ENCODE data around the gene PRR23E.

Gene PRR23E, protein sequence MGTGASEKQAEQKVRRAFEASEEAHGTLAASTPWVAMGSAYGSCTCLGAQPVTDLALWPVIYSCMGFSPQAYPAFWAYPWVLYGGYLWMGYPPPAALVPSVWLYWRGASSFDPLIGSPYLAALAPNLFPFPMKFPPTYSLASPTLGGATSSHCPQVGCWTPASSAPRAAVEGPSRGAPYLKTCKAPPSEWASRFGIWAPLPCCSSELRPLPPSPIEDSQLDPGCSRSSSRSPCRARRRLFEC

GRCh38 chr3:127192576-127193232 is at the start of gene PRR23E:
Gene PRR23E (plus strand): TSS chr3:127193131. CDS start chr3:127196686, 3,555 bp downstream.
- DNase-seq (ENCODE audit: low read depth in 2 of 2) = no peak

- DNase-seq (ENCODE audit: low read depth in 2 of 2) = no peak
Observed at GRCh38 chr3:127143172-127143571, 49.8 kb upstream of the PRR23E start.

- no peak for DNase-seq (ENCODE audit: low read depth in 2 of 2)
Observed at GRCh38 chr3:127144631-127145030, 48.3 kb upstream of the PRR23E start.

DNA sequence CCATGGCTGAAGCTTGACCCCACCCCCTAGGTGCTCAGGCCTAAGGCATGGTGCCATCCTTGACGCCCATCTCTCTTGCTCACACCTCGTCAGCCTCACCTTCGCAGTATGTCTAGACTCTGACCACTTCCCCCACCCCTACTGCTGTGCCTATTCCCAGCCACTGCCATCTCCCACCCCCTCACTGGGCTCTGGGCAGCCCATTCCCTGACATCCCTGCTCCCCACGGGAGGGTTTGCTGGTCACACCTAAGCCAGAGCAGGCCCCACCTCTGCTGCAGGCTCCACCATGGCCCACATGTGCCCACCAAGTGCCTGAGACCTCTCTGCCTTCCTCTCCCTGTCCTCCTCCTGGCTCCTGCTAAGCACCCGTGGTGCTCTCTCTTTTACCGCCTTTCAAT is 47.7 kb upstream of the PRR23E start:
- DNase-seq (ENCODE audit: low read depth in 2 of 2) = no peak

GRCh38 chr3:127147291-127147885 is 45.5 kb upstream of the PRR23E start:
- DNase-seq (ENCODE audit: low read depth in 2 of 2) = no peak

DNA sequence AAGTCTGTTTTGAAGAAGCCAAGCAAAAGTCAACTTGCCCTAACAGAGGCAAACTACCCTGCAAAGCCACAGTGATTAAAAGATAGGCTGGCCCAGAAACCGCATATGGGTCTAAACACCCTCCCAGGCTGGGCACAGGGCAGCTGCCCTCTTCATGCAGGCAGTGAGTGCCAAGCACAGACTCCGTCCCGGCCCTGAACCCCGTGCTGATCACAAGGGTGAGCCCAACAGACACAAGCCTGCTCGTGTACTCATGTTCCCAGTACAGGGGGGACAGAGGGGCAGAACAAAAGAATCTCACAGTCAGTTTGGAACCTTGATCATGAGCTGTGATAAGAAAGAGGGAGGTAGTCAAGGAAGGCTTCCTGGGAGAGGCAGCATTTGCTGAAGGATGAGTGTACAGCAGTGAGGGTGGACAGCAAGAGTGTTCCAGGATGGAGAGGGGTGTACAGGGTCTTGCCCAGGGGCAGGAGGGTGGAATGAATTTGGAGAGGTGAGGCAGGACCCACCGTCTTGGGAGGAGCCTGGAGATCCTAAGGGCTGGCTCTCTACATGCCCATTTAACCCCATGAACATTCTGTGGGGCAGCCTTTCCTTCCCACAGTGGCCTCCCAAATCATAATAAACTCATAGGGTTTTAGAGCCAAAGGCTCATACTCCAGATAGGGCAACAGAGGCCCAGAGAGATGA is 43.2 kb upstream of the PRR23E start:
- DNase-seq (ENCODE audit: low read depth in 2 of 2) = no peak

GRCh38 chr3:127150513-127151250 is 42.2 kb upstream of the PRR23E start:
- no peak for DNase-seq (ENCODE audit: low read depth in 2 of 2)

GRCh38 chr3:127151251-127151564 is 41.7 kb upstream of the PRR23E start:
- DNase-seq (ENCODE audit: low read depth in 2 of 2) = no peak

DNA sequence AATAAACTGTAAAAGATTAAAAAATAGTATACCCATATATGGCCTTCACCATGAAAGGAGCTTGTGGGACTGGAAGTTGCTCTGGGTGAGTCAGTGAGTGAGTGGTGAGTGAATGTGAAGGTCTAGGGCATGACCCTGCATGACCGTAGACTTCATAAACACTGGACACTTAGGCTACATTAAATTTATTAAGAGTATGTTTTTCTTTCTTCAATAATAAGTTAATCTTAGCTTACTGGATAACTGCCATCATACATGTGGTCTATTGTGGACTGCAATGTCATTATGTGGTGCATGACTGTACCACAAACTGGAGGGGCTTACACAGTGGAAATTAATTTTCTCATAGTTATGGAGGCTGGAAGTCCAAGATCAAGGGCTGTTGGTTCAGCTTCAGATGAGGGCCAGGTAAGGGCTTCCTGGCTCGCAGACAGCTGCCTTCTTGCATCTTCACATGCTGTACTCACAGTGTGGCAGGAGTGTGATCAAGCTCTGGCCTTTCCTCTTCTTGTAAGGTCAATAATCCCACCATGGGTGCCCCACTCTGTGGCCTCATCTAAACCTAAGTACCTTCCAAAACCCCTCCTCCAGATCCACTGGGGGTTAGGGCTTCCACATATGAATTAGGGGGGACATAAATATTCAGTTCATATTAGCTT is 40.8 kb upstream of the PRR23E start:
- DNase-seq (ENCODE audit: low read depth in 2 of 2) = no peak

DNA sequence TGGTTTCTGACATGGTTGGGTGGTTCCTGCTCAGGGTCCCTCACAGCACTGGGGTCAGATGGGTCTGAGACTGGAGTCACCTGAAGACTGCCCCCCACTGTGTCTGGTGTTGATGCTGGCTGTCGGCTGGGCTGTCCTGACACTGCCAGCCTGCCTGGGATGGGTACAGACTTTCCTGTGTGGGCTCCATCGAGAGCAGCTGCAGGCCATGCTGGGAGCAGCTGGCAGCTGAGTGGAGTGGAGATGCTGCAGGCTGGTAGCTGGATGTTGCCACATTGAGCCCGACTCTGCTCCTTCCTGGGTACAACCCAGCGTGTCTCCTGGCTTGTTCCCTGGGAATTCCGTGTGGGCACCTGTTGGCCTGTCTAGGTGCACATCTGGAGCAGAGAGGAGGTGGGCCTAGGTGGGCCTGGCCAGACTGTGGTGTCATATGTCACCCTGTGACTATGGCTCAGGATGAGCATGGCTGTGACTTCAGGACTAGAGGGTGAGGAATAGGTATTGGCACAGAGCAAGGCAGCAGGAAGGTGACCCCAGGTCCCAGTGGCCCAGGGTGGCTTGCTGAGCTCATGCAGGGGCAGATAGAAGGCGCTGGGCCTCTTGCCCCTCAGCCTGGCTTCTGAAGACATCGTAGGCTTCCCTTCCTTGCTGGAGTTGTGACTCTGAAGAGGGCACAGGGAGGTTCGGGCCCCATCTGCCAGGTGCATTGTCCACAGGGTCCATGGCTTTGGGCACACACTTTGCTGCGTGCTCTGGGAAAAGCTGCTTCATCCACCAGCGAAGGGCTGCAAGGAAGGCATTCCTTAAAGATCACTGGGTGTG is 40.0 kb upstream of the PRR23E start:
- no peak for DNase-seq (ENCODE audit: low read depth in 2 of 2)

- DNase-seq (ENCODE audit: low read depth in 2 of 2) = no peak
Observed at GRCh38 chr3:127153506-127153815, 39.5 kb upstream of the PRR23E start.

DNA sequence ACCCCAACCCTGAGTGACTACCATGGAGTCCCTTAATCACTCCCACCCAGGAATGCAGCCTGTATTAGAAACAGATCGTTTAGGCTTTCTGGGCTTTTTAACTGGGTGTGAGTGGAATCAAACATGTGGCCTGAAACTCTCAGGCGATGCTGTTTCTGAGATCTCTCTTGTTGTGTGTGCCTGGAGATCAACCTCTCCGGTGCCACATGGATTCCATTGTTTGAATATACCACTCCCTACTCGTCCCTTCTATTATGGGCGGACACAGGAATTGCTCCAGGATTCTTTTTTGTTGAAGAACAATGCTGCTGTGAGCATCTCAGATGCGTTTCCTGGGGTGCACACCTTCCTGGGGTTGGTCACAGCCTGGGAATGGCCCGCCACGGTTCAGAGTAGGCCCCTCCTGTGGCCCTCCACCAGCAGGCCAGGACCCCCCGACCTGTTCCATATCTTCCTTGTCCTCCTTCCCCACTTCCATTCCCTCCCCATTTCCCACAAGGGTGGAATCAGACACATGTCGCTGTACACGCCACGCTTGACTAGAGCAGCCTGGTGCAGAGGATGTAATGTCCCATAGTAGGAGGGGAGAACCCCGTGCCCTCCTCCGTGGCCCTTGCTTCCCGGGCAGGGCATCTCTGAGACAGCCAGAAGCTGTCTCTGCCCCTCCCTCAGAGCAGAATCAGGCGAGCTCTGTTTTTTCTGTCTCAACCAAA is 36.4 kb upstream of the PRR23E start:
- DNase-seq (ENCODE audit: low read depth in 2 of 2) = no peak

- DNase-seq (ENCODE audit: low read depth in 2 of 2) = no peak
Observed at GRCh38 chr3:127157171-127157828, 35.6 kb upstream of the PRR23E start.

DNA sequence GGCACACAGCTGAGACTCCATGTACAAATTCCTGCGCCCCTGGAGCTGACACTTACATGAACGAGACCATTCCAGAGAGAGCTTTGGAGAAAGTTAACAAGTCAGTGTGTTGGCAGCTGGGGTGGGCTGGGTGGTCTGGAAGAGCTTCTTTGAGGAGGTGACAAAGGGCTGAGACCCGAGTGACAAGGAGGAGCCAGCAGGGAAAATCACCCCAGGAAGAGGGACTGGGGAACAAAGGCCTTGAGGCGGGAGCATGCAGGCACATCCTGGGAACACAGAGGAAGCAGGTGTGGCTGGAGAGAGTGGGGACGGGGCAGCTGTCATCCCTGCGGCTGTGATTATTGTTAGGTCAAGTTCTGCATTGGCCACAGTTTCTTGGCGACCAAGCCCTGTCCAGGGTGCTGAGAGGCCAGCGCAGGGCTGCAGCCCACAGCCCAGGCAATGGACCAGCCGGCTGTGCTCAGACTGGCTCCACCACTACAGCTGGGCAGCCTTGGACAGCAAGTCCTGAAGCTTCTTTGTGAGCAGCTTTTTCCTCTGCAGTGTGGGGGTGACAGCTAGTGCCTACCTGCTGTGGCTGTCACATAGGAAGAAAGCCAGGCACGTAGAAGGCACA is 34.2 kb upstream of the PRR23E start:
- DNase-seq (ENCODE audit: low read depth in 2 of 2) = no peak

DNA sequence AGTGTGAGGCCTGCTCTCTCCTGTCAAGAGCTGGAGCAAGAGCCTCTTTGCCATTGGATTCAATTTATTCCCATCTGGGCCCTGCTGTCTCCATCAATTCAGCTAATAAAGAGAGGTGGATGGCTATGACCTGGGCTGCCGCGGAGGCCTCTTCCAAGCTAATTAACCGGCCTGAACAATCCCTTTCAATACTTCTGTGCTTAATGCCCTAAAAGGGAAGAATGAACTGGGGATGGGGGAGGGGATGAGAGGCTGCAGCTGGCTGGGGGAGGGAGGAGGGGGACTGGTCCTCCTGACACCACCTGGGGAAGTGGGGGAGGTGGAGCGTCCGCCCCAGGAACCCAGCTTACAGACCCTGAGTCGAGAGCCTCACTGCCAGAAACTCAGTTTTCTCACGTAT is 33.4 kb upstream of the PRR23E start:
- DNase-seq (ENCODE audit: low read depth in 2 of 2) = no peak

GRCh38 chr3:127161236-127161635 is 31.7 kb upstream of the PRR23E start:
- DNase-seq (ENCODE audit: low read depth in 2 of 2) = no peak

GRCh38 chr3:127161973-127162579 is 30.9 kb upstream of the PRR23E start:
- DNase-seq (ENCODE audit: low read depth in 2 of 2) = no peak

- no peak for DNase-seq (ENCODE audit: low read depth in 2 of 2)
Observed at GRCh38 chr3:127162947-127163645, 29.8 kb upstream of the PRR23E start.
